Hepatocyte (in vitro differentiated cells): ENCODE measurements around the gene MATN4. TPM values are rescaled to one million over a fixed set of nuclear protein-coding genes. Genes with fewer than 3 reads are reported as not detected.

Experiments
- DNase-seq: peaks from one replicate; pipeline ENCODE4 v3.0.0-alpha.2; 2016; ENCODE audit warnings: low spot score
- H2AFZ ChIP-seq: fragments of 200-600 bp; sonication (generic); 2 replicates; pipeline ENCODE4 v1.6.0; 2016; ENCODE audit warnings: antibody characterized with exemption, mild to moderate bottlenecking
- H3K27ac ChIP-seq: fragments of 200-600 bp; sonication (generic); 2 replicates; pipeline ENCODE4 v1.5.1; 2016; ENCODE audit warnings: mild to moderate bottlenecking
- H3K27me3 ChIP-seq: fragments of 200-600 bp; sonication (generic); 2 replicates; pipeline ENCODE4 v1.6.1; 2016
- H3K36me3 ChIP-seq: fragments of 200-600 bp; sonication (generic); replicated peaks from 2 replicates; pipeline ENCODE4 v1.5.1; 2016; ENCODE audit warnings: low read depth; ENCODE audit not compliant: insufficient read depth
- H3K4me1 ChIP-seq: fragments of 200-600 bp; sonication (generic); 2 replicates; pipeline ENCODE4 v1.5.1; 2016; ENCODE audit warnings: mild to moderate bottlenecking, moderate library complexity; ENCODE audit not compliant: insufficient read depth
- H3K4me2 ChIP-seq: fragments of 200-600 bp; sonication (generic); 2 replicates; pipeline ENCODE4 v1.6.0; 2016
- H3K4me3 ChIP-seq: fragments of 200-600 bp; sonication (generic); 2 replicates; pipeline ENCODE4 v1.5.1; 2016; ENCODE audit warnings: mild to moderate bottlenecking
- H3K79me2 ChIP-seq: fragments of 200-600 bp; sonication (generic); 2 replicates; pipeline ENCODE4 v1.6.0; 2017; ENCODE audit warnings: mild to moderate bottlenecking
- H3K9me2 ChIP-seq: fragments of 200-600 bp; sonication (generic); replicated peaks from 2 replicates; pipeline ENCODE4 v1.6.0; 2017; ENCODE audit warnings: mild to moderate bottlenecking; ENCODE audit not compliant: insufficient read depth
- H3K9me3 ChIP-seq: fragments of 200-600 bp; sonication (generic); 2 replicates; pipeline ENCODE4 v1.5.1; 2016; ENCODE audit warnings: low read depth, mild to moderate bottlenecking
- H4K20me1 ChIP-seq: fragments of 200-600 bp; sonication (generic); 2 replicates; pipeline ENCODE4 v1.6.0; 2016; ENCODE audit warnings: mild to moderate bottlenecking; ENCODE audit not compliant: insufficient read depth, poor library complexity, severe bottlenecking
- EZH2 ChIP-seq: fragments of 200-600 bp; sonication (generic); IDR thresholded peaks from 2 replicates; pipeline ENCODE4 v1.6.1; 2016; ENCODE audit warnings: antibody characterized with exemption, mild to moderate bottlenecking, borderline replicate concordance
- EZH2phosphoT487 ChIP-seq: fragments of 200-600 bp; sonication (generic); IDR thresholded peaks from one replicate; pipeline ENCODE4 v1.6.1; 2018; ENCODE audit warnings: antibody characterized with exemption, mild to moderate bottlenecking, low read depth, moderate library complexity; ENCODE audit not compliant: unreplicated experiment, severe bottlenecking
- whole genome bisulfite sequencing: methylation state at CpG from one replicate; pipeline ENCODE4 v1.1.6; 2016; ENCODE audit warnings: low lambda C conversion rate; ENCODE audit errors: missing lambda C conversion rate; 5-methylcytosine and 5-hydroxymethylcytosine counted together
- polyA plus RNA-seq: library from polyadenylated mRNA; unstranded; fragments of >200 nt; fragmentation: Nextera tagmentation; extraction: Ambion mirVana; gene quantifications from 2 replicates; pipeline ENCODE4 v1.2.1, GENCODE V29; 2016
- total RNA-seq: library from RNA; depleted of rRNA; stranded (reverse); fragments of >200 nt; gene quantifications from 2 replicates; pipeline ENCODE4 v1.2.3, GENCODE V29; 2014
- TF ChIP-seq, protein P1 (sequence below): fragments of 200-600 bp; sonication (generic); IDR thresholded peaks from 2 replicates; pipeline ENCODE4 v1.5.1; 2016; ENCODE audit warnings: antibody characterized with exemption, mild to moderate bottlenecking; ENCODE audit not compliant: poor library complexity

MATN4 gene
- total and polyA plus RNA-seq, 2 experiments from 2014 or later: 0.57 TPM; not detected in 1

- Histone ChIP-seq H4K20me1 (no peaks in the 10 kb centered on the region), H3K4me2 (no peak overlapping the region), H3K4me1 (no peaks in the 10 kb centered on the region), H3K79me2 (no peaks in the 10 kb centered on the region), H3K9me2 (no peaks in the 10 kb centered on the region), H3K9me3 (no peaks in the 10 kb centered on the region), H3K27ac (no peak overlapping the region), H3K36me3 (no peaks in the 10 kb centered on the region), H3K4me3 (no peak overlapping the region), H3K27me3 (no peaks in the 10 kb centered on the region), H2AFZ (no peak overlapping the region)
- TF ChIP-seq EZH2phosphoT487 (no peak), EZH2 (no peak)
- TF ChIP-seq, protein P1, sequence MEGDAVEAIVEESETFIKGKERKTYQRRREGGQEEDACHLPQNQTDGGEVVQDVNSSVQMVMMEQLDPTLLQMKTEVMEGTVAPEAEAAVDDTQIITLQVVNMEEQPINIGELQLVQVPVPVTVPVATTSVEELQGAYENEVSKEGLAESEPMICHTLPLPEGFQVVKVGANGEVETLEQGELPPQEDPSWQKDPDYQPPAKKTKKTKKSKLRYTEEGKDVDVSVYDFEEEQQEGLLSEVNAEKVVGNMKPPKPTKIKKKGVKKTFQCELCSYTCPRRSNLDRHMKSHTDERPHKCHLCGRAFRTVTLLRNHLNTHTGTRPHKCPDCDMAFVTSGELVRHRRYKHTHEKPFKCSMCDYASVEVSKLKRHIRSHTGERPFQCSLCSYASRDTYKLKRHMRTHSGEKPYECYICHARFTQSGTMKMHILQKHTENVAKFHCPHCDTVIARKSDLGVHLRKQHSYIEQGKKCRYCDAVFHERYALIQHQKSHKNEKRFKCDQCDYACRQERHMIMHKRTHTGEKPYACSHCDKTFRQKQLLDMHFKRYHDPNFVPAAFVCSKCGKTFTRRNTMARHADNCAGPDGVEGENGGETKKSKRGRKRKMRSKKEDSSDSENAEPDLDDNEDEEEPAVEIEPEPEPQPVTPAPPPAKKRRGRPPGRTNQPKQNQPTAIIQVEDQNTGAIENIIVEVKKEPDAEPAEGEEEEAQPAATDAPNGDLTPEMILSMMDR: no peak
- WGBS: 89% methylated on average over 4 of the region's 4 CpGs
- no peak for DNase-seq
Measured at GRCh38 chr20:45305262-45305661, 2.8 kb downstream of the MATN4 start.

- no peak overlapping the region for H3K27ac ChIP-seq
- H3K4me1 ChIP-seq: no peaks in the 10 kb centered on the region
- H3K9me3 ChIP-seq: no peaks in the 10 kb centered on the region
- H3K9me2 ChIP-seq: no peaks in the 10 kb centered on the region
- H2AFZ ChIP-seq: no peak overlapping the region
- 98% methylated on average over 42 of the region's 43 CpGs for WGBS
- no peaks in the 10 kb centered on the region for H4K20me1 ChIP-seq
- no peaks in the 10 kb centered on the region for H3K36me3 ChIP-seq
- H3K4me2 ChIP-seq: no peak overlapping the region
- DNase-seq: no peak
- H3K27me3 ChIP-seq: no peaks in the 10 kb centered on the region
- no peak for TF ChIP-seq EZH2
- no peaks in the 10 kb centered on the region for H3K79me2 ChIP-seq
- H3K4me3 ChIP-seq: no peak overlapping the region
Measured at GRCh38 chr20:45304464-45304999, 3.6 kb downstream of the MATN4 start.

GRCh38 chr20:45303586-45304463 is 4.3 kb downstream of the MATN4 start:
- no peak overlapping the region for H3K4me2 ChIP-seq
- H3K4me3 ChIP-seq: no peak overlapping the region
- DNase-seq: no peak
- H3K27ac ChIP-seq: no peak overlapping the region
- no peaks in the 10 kb centered on the region for H3K4me1 ChIP-seq
- no peaks in the 10 kb centered on the region for H3K79me2 ChIP-seq
- no peaks in the 10 kb centered on the region for H3K27me3 ChIP-seq
- no peaks in the 10 kb centered on the region for H3K9me3 ChIP-seq
- H4K20me1 ChIP-seq: no peaks in the 10 kb centered on the region
- no peaks in the 10 kb centered on the region for H3K36me3 ChIP-seq
- 94% methylated on average over 41 of the region's 47 CpGs for WGBS
- H2AFZ ChIP-seq: no peak overlapping the region
- TF ChIP-seq EZH2phosphoT487 (no peak), EZH2 (no peak)
- TF ChIP-seq, protein P1: no peak
- no peaks in the 10 kb centered on the region for H3K9me2 ChIP-seq

DNA sequence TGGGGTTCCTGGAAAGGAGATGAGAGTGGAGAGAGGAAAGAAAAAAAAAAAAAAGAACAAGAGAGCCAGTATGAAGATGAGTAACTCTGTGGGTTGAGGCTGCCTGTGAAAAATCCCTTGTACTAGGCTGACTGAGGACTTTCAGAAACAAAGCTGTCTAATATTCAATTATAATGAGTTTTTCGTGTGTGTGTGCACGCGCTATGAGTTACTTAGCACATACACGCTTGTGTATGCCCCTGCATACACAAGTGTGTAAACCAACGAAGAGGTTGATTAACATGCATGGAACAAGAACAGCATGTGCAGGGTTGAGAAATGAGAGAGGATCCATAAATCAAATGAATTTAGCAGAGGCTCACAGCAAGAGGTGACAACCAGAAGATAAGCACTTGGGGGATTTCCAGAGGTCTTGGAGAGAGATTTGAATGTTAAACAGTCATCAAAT is 6.3 kb downstream of the MATN4 start:
- Histone ChIP-seq H3K27me3 (no peaks in the 10 kb centered on the region), H3K4me2 (no peak overlapping the region), H3K4me1 (no peaks in the 10 kb centered on the region), H3K4me3 (no peak overlapping the region), H3K9me2 (no peaks in the 10 kb centered on the region), H4K20me1 (no peaks in the 10 kb centered on the region), H3K27ac (no peak overlapping the region), H3K36me3 (no peaks in the 10 kb centered on the region), H3K79me2 (no peaks in the 10 kb centered on the region), H3K9me3 (no peaks in the 10 kb centered on the region), H2AFZ (no peak overlapping the region)
- TF ChIP-seq, protein P1: no peak
- TF ChIP-seq EZH2phosphoT487: no peak
- no peak for TF ChIP-seq EZH2
- WGBS: 88% methylated on average over 5 of the region's 5 CpGs
- no peak for DNase-seq
